IPS-18a (cell line): ENCODE data around the gene NLRP3.
"Not testable (repeated sequence)": the region's sequence is repeated elsewhere in the genome, so short reads cannot be mapped to it uniquely, and the experiment has no call there.

Experiments
- H3K27ac ChIP-seq: one replicate; pipeline ENCODE4 v1.5.1; 2013; ENCODE audit warnings: low read length
- H3K27me3 ChIP-seq: one replicate; pipeline ENCODE4 v1.6.1; 2013; ENCODE audit warnings: mild to moderate bottlenecking, low read length; ENCODE audit not compliant: control insufficient read depth, insufficient read depth
- H3K36me3 ChIP-seq: one replicate; pipeline ENCODE4 v1.6.1; 2013; ENCODE audit warnings: low read depth, low read length; ENCODE audit not compliant: control insufficient read depth
- H3K4me1 ChIP-seq: one replicate; pipeline ENCODE4 v1.6.1; 2013; ENCODE audit warnings: low read depth, low read length; ENCODE audit not compliant: control insufficient read depth
- H3K4me3 ChIP-seq: one replicate; pipeline ENCODE4 v1.5.1; 2013; ENCODE audit warnings: low read length
- H3K9ac ChIP-seq: one replicate; pipeline ENCODE4 v1.6.1; 2013; ENCODE audit warnings: mild to moderate bottlenecking, low read length, moderate library complexity
- H3K9me3 ChIP-seq: one replicate; pipeline ENCODE4 v1.6.1; 2013; ENCODE audit warnings: low read depth, low read length; ENCODE audit not compliant: control insufficient read depth

The NLRP3 gene

DNA sequence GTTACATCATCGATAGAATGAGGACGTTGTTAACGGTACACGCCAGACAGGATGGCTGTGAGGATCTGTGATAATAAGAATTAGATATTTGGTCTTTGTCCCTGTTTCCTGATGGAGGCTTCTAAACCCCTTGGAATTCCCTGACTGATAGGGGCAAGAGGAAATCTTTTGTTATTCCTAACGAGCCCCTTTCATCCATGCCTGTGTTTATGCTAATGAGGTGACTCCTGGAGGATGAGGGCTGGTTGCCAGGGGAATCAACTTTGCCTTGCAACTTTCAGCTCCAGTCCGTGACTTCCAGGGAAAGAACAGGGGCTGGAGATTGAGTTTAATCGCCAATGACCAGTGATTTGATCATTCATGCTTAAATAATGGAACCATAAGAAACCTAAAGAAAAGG is 39.3 kb upstream of the NLRP3 start:
- peaks cover 47% of the 10 kb centered on the region for H3K4me1 ChIP-seq
- peak overlapping the region; percentile 65 for H3K4me3 ChIP-seq
- H3K27me3 ChIP-seq = no peaks in the 10 kb centered on the region
- H3K36me3 ChIP-seq = no peaks in the 10 kb centered on the region
- peak overlapping the region; percentile 97 for H3K27ac ChIP-seq
- no peaks in the 10 kb centered on the region for H3K9me3 ChIP-seq
- H3K9ac ChIP-seq = peak overlapping the region; percentile 75

DNA sequence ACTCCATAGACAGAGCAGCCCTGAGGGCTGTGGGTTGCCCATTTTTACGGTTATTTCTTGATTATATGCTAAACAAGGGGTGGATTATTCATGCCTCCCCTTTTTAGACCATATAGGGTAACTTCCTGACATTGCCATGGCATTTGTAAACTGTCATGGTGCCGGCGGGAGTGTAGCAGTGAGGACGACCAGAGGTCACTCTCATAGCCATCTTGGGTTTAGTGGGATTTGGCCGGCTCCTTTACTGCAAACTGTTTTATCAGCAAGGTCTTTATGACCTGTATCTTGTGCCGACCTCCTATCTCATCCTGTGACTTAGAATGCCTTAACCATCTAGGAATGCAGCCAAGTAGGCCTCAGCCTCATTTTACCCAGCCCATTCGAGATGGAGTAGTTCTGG is 38.3 kb upstream of the NLRP3 start:
- not testable (repeated sequence) for H3K9me3 ChIP-seq, H3K27me3 ChIP-seq, H3K36me3 ChIP-seq
- peaks cover 47% of the 10 kb centered on the region for H3K4me1 ChIP-seq
- H3K27ac ChIP-seq = peak overlapping the region; percentile 97
- H3K9ac ChIP-seq = peak overlapping the region; percentile 75
- H3K4me3 ChIP-seq = peak overlapping the region; percentile 65

DNA sequence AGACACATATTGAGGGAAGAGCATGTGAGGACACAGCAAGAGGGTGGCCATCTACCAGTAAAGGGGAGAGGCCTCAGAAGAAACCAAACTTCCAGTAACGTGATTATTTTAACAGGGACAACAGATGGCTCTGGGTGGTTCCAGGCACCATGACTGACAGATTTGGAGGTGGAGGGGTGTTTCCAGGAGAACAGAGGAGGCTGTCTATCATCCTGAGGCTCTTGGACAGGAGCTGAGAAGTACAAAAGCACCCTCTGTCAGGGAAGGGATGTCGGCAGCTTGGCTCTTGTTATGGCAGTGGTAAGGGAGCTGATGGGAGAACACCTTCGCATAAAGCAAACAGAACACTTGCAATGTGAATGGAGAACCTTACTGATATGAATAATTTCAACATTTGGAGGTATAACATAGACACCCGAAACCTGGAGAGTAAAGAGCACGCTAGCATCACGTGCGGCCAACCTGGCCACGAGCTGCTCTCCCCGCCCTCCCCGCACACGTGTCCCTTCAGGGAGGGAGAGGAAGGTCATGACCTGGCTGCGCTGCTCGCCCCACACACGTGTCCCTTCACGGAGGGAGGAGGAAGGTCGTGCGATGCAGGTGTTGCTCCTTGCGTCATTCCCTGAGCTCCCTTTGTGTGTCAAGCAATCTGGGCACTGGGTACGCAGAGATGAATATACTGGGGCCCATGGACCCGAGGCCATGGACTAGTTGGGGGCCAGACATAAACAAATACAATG is 37.5 kb upstream of the NLRP3 start:
- H3K9ac ChIP-seq = no peak overlapping the region
- no peaks in the 10 kb centered on the region for H3K27me3 ChIP-seq
- H3K4me1 ChIP-seq = peaks cover 47% of the 10 kb centered on the region
- no peaks in the 10 kb centered on the region for H3K36me3 ChIP-seq
- no peaks in the 10 kb centered on the region for H3K9me3 ChIP-seq
- peak overlapping the region; percentile 29 for H3K4me3 ChIP-seq
- peak overlapping the region; percentile 47 for H3K27ac ChIP-seq

DNA sequence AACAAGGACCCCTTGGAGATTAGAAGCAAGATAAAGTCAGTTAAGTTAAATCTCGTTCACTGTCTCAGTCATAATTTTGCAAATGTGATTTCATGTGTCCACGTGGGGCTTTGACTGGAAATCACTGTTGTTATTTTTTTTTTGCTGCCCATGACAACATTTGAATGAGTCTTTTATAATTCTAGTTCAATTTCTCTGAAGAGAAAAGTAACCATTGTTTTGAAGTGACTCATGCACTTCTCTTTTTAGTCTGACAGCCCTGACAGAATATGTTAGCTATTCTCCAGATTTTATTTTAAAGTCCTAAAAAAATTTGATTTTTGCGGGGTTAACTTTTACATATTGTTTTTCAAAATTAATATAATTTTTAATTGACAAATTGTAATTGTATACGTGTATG is 30.7 kb upstream of the NLRP3 start:
- Histone ChIP-seq H3K27ac (no peak overlapping the region), H3K36me3 (no peaks in the 10 kb centered on the region), H3K4me1 (peaks cover 19% of the 10 kb centered on the region)

DNA sequence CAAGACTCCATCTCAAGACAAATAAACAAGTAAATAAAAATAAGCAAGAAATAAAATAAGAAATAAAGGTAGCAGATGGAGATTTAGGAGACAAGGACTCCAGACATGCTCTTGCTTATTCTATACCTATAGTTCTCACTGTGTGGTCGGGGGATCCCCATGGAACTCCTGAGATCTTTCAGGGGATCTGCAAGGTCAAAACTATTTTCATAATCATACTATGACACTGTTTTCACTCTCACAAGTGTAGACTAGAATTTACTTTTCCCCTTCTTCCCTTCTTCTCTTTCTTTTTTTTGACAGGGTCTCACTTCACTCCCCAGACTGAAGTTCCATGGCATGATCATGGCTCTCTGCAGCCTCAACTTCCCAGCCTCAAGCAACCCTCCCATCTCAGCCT is 29.8 kb upstream of the NLRP3 start:
- Histone ChIP-seq H3K27ac (no peak overlapping the region), H3K9ac (no peak overlapping the region), H3K9me3 (no peaks in the 10 kb centered on the region)

More for the DNA sequence above, 30.7 kb upstream of the NLRP3 start:
- H3K27me3 ChIP-seq = peaks cover 12% of the 10 kb centered on the region
- no peaks in the 10 kb centered on the region for H3K9me3 ChIP-seq
- H3K4me3 ChIP-seq = no peak overlapping the region
- H3K9ac ChIP-seq = no peak overlapping the region

DNA sequence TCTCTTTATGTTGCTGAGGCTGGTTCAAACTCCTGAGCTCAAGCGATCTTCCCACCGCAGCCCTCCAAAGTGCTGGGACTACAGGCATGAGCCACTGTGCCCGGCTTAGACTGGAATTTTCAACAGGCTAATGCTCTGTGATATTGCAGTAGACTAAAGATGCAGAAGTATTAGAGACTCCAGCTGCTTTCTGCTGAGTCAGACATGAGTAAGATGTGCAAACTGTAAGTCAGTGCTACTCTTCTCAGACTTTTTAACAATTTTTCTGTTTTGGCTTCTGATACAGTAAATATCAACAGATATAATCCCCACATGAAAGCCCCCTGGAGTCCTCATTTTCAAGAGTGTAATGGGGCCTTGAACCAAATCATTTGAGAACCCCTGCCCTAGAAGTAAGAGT is 29.3 kb upstream of the NLRP3 start:
- no peaks in the 10 kb centered on the region for H3K36me3 ChIP-seq
- H3K27me3 ChIP-seq = peaks cover 12% of the 10 kb centered on the region
- no peak overlapping the region for H3K9ac ChIP-seq
- H3K9me3 ChIP-seq = no peaks in the 10 kb centered on the region
- no peak overlapping the region for H3K27ac ChIP-seq
- H3K4me3 ChIP-seq = no peak overlapping the region
- H3K4me1 ChIP-seq = peaks cover 19% of the 10 kb centered on the region

More for the DNA sequence above, 29.8 kb upstream of the NLRP3 start:
- Histone ChIP-seq H3K4me3 (no peak overlapping the region), H3K27me3 (peaks cover 12% of the 10 kb centered on the region), H3K36me3 (no peaks in the 10 kb centered on the region), H3K4me1 (peaks cover 19% of the 10 kb centered on the region)

DNA sequence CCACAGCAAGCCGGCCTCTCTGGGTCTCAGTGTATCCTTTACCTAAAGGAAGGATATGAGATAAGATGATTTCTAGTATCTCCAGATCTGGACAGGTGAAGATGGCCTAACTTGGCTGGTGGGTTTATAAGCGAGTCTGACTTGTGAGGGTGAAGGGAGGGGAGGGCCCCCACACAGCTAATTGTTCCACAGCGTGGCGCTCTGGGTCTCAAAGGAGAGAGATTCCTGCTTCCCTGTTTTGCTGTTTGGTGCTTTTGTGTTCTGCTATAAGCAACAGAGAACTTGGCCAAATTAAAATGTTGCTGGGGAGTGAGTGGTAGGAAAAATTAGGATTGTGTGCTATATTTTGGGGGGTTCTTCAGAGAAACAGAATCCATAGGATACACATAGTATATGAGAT is 28.9 kb upstream of the NLRP3 start:
- Histone ChIP-seq H3K27ac (no peak overlapping the region), H3K4me1 (peaks cover 19% of the 10 kb centered on the region), H3K27me3 (peaks cover 12% of the 10 kb centered on the region), H3K36me3 (no peaks in the 10 kb centered on the region), H3K9me3 (no peaks in the 10 kb centered on the region), H3K4me3 (peak overlapping the region; percentile 1), H3K9ac (no peak overlapping the region)

DNA sequence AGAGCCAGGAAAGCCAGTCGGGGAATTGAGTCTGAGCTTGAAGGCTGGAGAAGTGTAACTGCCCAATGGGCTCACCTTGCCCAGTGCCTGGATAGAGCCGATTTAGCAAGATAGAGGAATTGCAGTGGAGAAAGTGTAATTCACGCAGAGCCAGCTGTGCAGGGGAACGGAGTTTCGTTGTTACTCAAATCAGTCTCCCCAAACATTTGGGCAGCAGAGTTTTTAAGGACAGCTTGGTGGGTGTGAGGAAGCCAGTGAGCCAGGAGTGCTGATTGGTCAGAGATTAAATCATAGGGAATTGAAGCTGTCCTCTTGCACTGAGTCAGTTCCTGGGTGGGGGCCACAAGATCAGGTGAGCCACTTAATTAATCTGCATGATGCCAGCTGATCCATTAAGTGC is 28.4 kb upstream of the NLRP3 start:
- H3K4me3 ChIP-seq = peak overlapping the region; percentile 1
- H3K27me3 ChIP-seq = peaks cover 12% of the 10 kb centered on the region
- no peak overlapping the region for H3K27ac ChIP-seq
- H3K9ac ChIP-seq = no peak overlapping the region
- no peaks in the 10 kb centered on the region for H3K9me3 ChIP-seq
- no peaks in the 10 kb centered on the region for H3K36me3 ChIP-seq
- H3K4me1 ChIP-seq = peaks cover 19% of the 10 kb centered on the region

DNA sequence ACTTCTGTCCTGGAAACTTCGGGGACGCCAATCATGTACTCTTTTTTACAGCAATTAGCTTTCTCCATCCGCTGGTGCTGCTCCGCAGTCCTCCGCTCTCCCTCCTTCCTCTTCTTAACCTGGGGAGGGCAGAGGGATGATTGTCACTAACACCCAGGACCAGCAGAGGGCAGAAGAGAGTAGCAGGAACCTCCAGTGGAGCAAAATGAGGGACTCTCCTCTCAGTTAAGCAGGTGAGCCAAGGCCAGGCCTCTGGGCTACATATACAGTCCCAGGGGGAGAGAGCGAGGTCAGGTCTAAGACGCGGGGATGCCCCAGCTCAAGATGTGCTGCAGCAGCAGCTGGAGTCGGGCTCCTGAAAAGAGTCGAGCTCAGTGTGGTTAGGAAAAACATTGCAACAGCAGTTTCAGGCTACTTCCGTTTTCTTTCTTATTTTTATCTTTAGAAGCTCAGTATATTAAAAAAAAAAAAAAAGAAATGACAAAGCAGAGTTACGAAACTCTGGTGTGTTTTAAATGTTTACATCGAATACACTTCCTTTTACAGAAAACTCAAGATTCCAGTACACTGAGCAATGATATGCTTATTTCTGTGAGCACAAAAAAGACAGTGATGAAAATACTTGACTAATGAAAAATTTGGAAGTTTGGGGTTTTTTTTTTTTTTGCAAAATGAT is 25.7 kb upstream of the NLRP3 start:
- H3K4me1 ChIP-seq = peaks cover 15% of the 10 kb centered on the region
- H3K9me3 ChIP-seq = no peaks in the 10 kb centered on the region
- H3K27ac ChIP-seq = no peak overlapping the region
- H3K36me3 ChIP-seq = no peaks in the 10 kb centered on the region
- peaks cover 12% of the 10 kb centered on the region for H3K27me3 ChIP-seq
- no peak overlapping the region for H3K9ac ChIP-seq
- H3K4me3 ChIP-seq = no peak overlapping the region

DNA sequence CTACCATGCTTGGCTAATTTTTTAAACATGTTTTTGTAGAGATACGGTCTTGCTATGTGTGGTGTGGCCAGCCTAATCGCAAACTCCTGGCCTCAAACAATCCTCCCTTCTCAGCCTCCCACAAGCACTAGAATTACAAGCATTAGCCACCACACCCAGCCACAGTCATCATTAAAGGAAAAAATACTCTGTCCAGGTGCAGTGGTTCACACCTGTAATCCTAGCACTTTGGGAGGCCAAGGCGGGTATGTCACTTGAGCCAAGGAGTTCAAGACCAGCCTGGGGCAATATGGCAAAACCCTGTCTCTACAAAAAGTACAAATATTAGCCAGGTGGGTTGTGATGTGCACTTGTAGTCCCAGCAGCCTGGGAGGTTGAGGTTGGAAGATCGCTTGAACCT is 25.0 kb upstream of the NLRP3 start:
- Histone ChIP-seq H3K36me3 (no peaks in the 10 kb centered on the region), H3K9ac (no peak overlapping the region), H3K27me3 (peaks cover 12% of the 10 kb centered on the region), H3K9me3 (no peaks in the 10 kb centered on the region), H3K27ac (no peak overlapping the region), H3K4me3 (no peak overlapping the region), H3K4me1 (peaks cover 14% of the 10 kb centered on the region)

DNA sequence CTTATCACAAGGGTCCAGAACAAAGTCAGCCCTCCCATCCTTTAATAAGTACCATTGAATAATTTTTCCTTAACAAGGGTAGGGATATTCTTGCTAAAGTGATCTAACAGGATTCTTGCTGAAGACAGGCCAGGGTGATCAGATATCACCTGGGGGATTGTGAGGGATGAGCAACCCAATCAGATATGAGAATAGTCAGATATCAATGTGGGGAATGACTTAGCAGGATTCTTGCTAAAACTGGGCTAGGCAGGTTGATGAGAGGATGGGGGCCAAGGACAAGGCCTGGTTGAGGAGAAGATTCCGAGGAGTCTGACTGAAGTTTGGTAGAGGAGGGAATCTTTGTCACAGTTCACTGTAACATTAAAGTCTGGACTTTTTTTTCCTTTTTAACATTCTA is 23.9 kb upstream of the NLRP3 start:
- Histone ChIP-seq H3K9me3 (no peaks in the 10 kb centered on the region), H3K4me3 (no peak overlapping the region), H3K27me3 (peaks cover 12% of the 10 kb centered on the region), H3K36me3 (no peaks in the 10 kb centered on the region), H3K9ac (no peak overlapping the region), H3K27ac (no peak overlapping the region), H3K4me1 (peaks cover 9% of the 10 kb centered on the region)

DNA sequence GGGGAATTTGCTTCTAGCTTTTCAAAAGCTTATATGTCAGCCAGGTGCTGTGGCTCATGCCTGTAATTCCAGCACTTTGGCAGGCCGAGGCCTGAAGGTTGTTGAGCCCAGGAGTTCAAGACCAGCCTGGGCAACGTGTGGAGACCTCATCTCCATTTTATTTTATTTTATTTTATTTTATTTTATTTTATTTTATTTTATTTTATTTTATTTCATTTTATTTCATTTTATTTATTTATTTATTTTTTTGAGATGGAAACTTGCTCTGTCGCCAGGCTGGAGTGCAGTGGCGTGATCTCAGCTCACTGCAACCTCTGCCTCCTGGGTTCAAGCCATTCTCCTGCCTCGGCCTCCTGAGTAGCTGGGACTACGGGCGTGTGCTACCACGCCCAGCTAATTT is 20.9 kb upstream of the NLRP3 start:
- not testable (repeated sequence) for H3K27me3 ChIP-seq, H3K4me3 ChIP-seq, H3K4me1 ChIP-seq, H3K36me3 ChIP-seq, H3K27ac ChIP-seq, H3K9ac ChIP-seq, H3K9me3 ChIP-seq
